Lower leg skin (tissue), 4 donors: ENCODE results near the gene PNKP. TPM values are rescaled to one million over a fixed set of nuclear protein-coding genes. Genes with fewer than 3 reads are reported as not detected.

Experiments used
- DNase-seq, 2 donors: peaks; one replicate each; pipeline ENCODE4 v3.0.0-alpha.2; 2019; ENCODE audit warnings: low spot score in 2 of 2
- H3K4me3 ChIP-seq: fragments of 200-600 bp; sonication (generic); 2 replicates; pipeline ENCODE4 v1.5.1; 2017; ENCODE audit warnings: mild to moderate bottlenecking, low read depth; ENCODE audit not compliant: poor library complexity, severe bottlenecking
- POLR2A ChIP-seq, 2 donors: fragments of 450-650 bp; IDR thresholded peaks; one replicate each; pipeline ENCODE4 v1.6.1; 2016 to 2017; ENCODE audit warnings: antibody characterized with exemption in 2 of 2, mild to moderate bottlenecking in 1 of 2, moderate library complexity in 1 of 2
- WGBS, 2 donors: methylation state at CpG; one replicate each; pipeline ENCODE4 v1.1.5; 2018; 5-methylcytosine and 5-hydroxymethylcytosine counted together
- intact Hi-C: fragments of 100-400 bp; cut with DNase I; formaldehyde crosslinking; loops from one replicate; pipeline ENCODE4 v1.15.0; 2023; ENCODE audit warnings: low total_unique reads
- total RNA-seq, 4 donors: library from RNA; depleted of rRNA; stranded (reverse); fragments of >200 nt; gene quantifications; one replicate each; pipeline ENCODE4 v1.1.0, GENCODE V29; 2016
- TF ChIP-seq, protein P1 (sequence below), 3 donors: fragments of 450-650 bp; IDR thresholded peaks; one replicate each; pipeline ENCODE4 v1.5.1; 2016; ENCODE audit warnings: antibody characterized with exemption in 3 of 3, mild to moderate bottlenecking in 3 of 3, moderate library complexity in 2 of 3

PNKP gene
- total RNA-seq, 4 donors from 2014 or later: 29.3 to 49.7 (median 35.1) TPM

DNA sequence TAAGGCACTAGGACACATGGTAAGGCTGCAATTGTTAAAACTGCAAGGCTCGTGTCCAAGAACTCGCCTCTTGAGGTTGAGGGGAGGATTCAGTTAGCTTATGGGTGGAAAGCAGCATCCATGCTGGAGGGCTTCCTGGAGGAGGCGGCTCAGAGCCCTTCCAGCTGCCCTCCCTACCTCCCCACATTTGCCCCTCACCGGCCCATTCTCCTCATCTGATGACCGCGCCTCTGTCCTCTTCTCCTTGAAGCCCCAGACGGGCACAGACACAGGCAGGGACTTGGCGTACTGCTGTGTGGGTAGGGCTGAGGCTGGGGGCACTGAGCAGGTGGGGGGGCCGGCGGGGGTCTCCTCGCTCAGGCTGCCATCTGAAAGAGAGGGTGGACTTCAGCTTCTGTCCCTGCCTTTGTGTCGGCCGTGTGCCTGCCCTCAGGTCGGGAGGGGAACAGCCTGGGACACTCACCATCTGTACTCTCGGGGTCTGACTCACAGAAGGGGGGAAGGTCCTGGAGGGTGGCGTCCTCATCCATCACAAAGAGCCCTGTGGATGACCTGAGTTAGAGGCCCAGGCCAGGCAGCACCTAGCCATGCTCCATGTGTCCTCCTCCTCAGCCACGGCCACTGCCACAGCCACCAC, 4.1 kb upstream of the PNKP start:
- WGBS, 2 donors: 86 to 90% methylated on average over 16 to 17 of the region's 17 CpGs

DNA sequence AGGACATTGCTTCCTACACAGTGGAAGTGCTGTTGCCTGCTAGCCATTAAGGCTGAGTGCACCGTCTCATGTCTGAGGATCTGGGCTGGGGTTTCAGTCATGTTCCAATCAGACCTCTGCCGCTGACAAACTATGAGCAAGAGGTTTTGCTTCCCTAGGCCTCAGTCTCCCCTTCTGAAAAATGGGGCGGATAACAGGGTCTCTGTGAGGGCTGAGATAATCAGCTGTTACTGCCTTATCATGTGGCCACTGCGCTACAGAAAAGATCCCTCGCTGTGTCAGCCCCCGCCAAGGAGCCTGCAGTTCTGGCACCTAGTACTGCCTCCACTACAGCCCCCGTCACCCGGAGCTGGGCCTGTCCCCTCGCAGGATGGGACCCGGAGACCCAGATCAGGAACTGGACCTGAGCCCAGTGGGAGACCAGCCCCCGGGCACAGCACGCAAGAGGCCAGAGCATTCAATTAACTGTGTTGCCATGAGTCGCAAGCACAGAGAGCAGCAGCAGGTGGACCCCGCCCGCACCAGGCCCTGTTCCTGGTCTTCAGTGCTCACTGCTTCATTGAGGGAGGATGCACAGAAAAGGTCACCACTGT, 3.0 kb upstream of the PNKP start:
- 70 to 79% methylated on average over 10 to 15 of the region's 15 CpGs for WGBS, 2 donors
- TF ChIP-seq, protein P1, sequence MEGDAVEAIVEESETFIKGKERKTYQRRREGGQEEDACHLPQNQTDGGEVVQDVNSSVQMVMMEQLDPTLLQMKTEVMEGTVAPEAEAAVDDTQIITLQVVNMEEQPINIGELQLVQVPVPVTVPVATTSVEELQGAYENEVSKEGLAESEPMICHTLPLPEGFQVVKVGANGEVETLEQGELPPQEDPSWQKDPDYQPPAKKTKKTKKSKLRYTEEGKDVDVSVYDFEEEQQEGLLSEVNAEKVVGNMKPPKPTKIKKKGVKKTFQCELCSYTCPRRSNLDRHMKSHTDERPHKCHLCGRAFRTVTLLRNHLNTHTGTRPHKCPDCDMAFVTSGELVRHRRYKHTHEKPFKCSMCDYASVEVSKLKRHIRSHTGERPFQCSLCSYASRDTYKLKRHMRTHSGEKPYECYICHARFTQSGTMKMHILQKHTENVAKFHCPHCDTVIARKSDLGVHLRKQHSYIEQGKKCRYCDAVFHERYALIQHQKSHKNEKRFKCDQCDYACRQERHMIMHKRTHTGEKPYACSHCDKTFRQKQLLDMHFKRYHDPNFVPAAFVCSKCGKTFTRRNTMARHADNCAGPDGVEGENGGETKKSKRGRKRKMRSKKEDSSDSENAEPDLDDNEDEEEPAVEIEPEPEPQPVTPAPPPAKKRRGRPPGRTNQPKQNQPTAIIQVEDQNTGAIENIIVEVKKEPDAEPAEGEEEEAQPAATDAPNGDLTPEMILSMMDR (IDR thresholded peaks at IDR 0.05): no peak
- TF ChIP-seq POLR2A (IDR thresholded peaks at IDR 0.05): no peak
- intact Hi-C loops: no loop called here
- H3K4me3 ChIP-seq: peak overlapping the region; percentile 13
- DNase-seq: no peak

More for the DNA sequence above, 4.1 kb upstream of the PNKP start:
- intact Hi-C loops: no loop called here
- H3K4me3 ChIP-seq: no peak overlapping the region
- TF ChIP-seq POLR2A (IDR thresholded peaks at IDR 0.05): no peak
- TF ChIP-seq, protein P1 (IDR thresholded peaks at IDR 0.05): no peak
- no peak for DNase-seq

DNA sequence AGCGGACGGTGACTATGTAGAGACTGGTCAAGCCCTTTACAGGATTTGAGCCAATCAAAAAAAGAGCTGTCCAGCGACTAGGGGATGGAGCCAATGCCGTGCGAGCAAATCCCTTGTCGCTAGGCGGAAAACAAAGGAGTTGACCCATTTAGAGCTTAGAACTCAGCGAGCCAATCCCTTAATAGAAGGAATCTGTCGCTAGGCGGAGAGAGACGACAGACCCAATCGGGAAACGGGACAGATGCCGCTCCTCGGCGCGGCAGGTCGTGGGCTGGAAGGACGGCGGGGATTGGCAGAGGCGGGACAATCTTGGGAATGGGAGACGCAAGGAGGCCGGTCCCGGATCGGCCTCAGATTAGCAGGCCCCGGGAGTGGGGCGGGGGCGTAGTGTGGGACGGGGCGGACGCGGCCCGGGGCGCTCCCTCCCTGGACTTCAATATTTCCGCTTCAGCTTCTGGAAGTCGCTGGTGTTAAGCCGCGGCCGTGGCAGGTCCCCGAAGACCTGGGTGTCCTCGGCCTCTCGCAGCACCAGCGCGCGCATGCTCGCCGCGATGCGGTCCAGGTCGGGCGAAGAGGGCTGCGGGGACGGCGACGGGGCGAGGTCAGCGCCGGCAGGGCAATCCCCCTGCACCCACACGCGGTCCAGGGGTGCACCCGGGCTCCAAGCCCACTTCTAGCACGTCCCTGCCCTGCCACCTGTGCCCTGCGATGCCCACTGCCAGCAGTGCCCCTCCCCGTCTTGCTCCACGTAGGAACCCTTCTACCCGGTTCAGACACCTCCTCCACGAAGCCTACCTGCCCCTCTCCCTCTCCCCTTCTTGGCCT, 2.3 kb upstream of the PNKP start:
- intact Hi-C loops: no loop called here
- H3K4me3 ChIP-seq: peak overlapping the region; percentile 13
- DNase-seq: peak; percentile 98 to 99
- 0% methylated on average over 29 to 65 of the region's 67 CpGs for WGBS, 2 donors
- no peak for TF ChIP-seq POLR2A (IDR thresholded peaks at IDR 0.05)
- TF ChIP-seq, protein P1 (IDR thresholded peaks at IDR 0.05): peak in 1 of 3 donors; percentile 43

DNA sequence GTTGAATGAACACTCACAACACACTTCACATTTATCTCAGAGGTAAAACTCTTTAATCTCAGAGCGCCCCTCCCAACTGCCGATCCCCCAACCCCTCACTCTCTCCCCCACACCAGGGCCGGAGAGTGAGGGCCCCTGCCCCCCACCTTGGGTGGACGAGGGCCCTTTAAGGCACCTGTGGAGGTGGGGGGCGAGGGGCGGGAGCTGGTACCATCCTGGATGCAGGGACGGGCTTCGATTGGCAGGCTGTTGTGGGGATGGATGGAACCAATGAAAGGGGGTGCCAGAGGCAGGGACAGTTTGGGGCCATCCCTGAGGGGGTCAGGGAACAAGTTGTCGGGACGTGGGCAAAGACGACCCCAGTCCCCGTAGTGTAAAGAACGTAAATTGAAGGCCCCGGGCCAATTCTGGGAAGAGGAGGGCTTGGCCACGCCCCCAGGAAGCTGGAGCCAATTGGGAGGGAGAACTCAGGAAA, 1.7 kb upstream of the PNKP start:
- TF ChIP-seq, protein P1 (IDR thresholded peaks at IDR 0.05): no peak
- TF ChIP-seq POLR2A (IDR thresholded peaks at IDR 0.05): no peak
- DNase-seq: no peak
- intact Hi-C loops: no loop called here
- no peak overlapping the region for H3K4me3 ChIP-seq
- 2 to 3% methylated on average over 14 of the region's 15 CpGs for WGBS, 2 donors

DNA sequence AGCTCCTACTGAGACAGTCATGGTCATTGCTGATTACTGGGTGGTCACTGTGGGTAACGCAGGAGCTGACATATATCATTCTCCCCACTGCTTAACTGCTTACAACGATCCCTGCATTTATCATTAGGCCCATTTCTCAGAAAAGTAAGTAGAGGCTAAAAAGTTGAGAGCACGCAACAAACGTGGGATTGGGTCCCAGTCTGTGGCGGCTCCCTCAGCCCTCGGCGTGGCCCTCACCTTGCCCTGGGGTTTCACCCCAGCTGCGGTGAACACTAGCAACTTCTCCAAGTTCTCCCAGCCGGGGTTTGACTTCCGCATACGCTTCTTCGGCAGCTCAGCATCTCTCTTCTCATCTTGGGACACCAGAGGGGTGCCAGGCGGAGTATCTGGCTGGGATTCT, 2.5 kb downstream of the PNKP start:
- DNase-seq: no peak
- TF ChIP-seq, protein P1 (IDR thresholded peaks at IDR 0.05): no peak
- no peak for TF ChIP-seq POLR2A (IDR thresholded peaks at IDR 0.05)
- no peak overlapping the region for H3K4me3 ChIP-seq
- 87 to 89% methylated on average over 13 of the region's 13 CpGs for WGBS, 2 donors
- intact Hi-C loops: no loop called here
